K562 (cell line): Measurements from ENCODE around the gene LCA5. TPM values are rescaled to one million over a fixed set of nuclear protein-coding genes. Genes with fewer than 3 reads are reported as not detected.

ENCODE experiments used
- CHD7 ChIP-seq: fragments of 200-600 bp; sonication (generic); IDR thresholded peaks from one replicate; pipeline ENCODE4 v1.6.1; 2012; ENCODE audit warnings: mild to moderate bottlenecking, low read depth, low read length, inconsistent platforms
- FOS ChIP-seq: IDR thresholded peaks from 3 replicates; pipeline ENCODE4 v1.6.1; 2011; ENCODE audit not compliant: insufficient read length; ENCODE audit errors: extremely low read depth
- FOXM1 ChIP-seq, 2 experiments: fragments of 450-650 bp in 1 of 2; sonication (generic) in 1 of 2; formaldehyde crosslinking in 1 of 2; IDR thresholded peaks; 2 replicates each; pipeline versions ENCODE4 v1.6.1 to v1.9.0; 2017 to 2022; ENCODE audit warnings: low read depth in 2 of 2, mild to moderate bottlenecking in 2 of 2, missing genetic modification reagents in 1 of 2, moderate library complexity in 1 of 2
- IRF1 ChIP-seq: sonication (generic); formaldehyde crosslinking; IDR thresholded peaks from 2 replicates; pipeline ENCODE4 v1.8.0; 2022; ENCODE audit warnings: missing genetic modification reagents, mild to moderate bottlenecking, borderline replicate concordance
- MIER1 ChIP-seq: fragments of 450-650 bp; IDR thresholded peaks from 2 replicates; pipeline ENCODE4 v1.6.1; 2016; ENCODE audit warnings: antibody characterized with exemption, mild to moderate bottlenecking, low read depth
- PHF20 ChIP-seq: fragments of 450-650 bp; IDR thresholded peaks from 2 replicates; pipeline ENCODE4 v1.6.1; 2018; ENCODE audit not compliant: partially characterized antibody
- PTRF ChIP-seq: fragments of 450-650 bp; IDR thresholded peaks from 2 replicates; pipeline ENCODE4 v1.6.1; 2016; ENCODE audit warnings: mild to moderate bottlenecking, missing genetic modification characterization, missing compliant biosample characterization
- SAP30 ChIP-seq: fragments of 200-600 bp; sonication (generic); IDR thresholded peaks from 2 replicates; pipeline ENCODE4 v1.6.1; 2012; ENCODE audit warnings: borderline replicate concordance, low read depth, mild to moderate bottlenecking, moderate library complexity, low read length, control low read depth, inconsistent platforms; ENCODE audit not compliant: insufficient read depth, poor library complexity, severe bottlenecking
- ZEB2 ChIP-seq: fragments of 450-650 bp; IDR thresholded peaks from 2 replicates; pipeline ENCODE4 v1.6.1; 2016
- ZNF134 ChIP-seq: fragments of 250-450 bp; sonication (Bioruptor Pico); conservative IDR thresholded peaks from 2 replicates; pipeline ENCODE4 v1.4.0; 2020
- ZNF184 ChIP-seq: sonication (generic); formaldehyde crosslinking; IDR thresholded peaks from 2 replicates; pipeline ENCODE4 v1.5.0; 2020; ENCODE audit warnings: missing genetic modification reagents
- ZNF197 ChIP-seq: fragments of 200-800 bp; sonication (Bioruptor generic); IDR thresholded peaks from 2 replicates; pipeline ENCODE4 v1.6.1; 2016; ENCODE audit warnings: low read depth, missing genetic modification characterization, missing compliant biosample characterization
- ZNF511 ChIP-seq: sonication (generic); formaldehyde crosslinking; IDR thresholded peaks from 2 replicates; pipeline ENCODE4 v1.8.0; 2022; ENCODE audit warnings: mild to moderate bottlenecking, missing genetic modification reagents
- ZNF57 ChIP-seq: fragments of 450-650 bp; formaldehyde crosslinking; IDR thresholded peaks from 2 replicates; pipeline ENCODE4 v1.4.0; 2020; ENCODE audit warnings: mild to moderate bottlenecking, moderate library complexity
- ZNF589 ChIP-seq: fragments of 200-800 bp; sonication (Bioruptor generic); IDR thresholded peaks from 2 replicates; pipeline ENCODE4 v1.6.1; 2016; ENCODE audit warnings: low read depth, missing genetic modification characterization, missing compliant biosample characterization
- polyA plus RNA-seq, 8 experiments: library from polyadenylated mRNA; depleted of rRNA in 4 of 8; stranded (reverse) in 5 of 8; unstranded in 3 of 8; fragments of >200 nt; fragmentation: Nextera tagmentation in 2 of 8; fragmentation: Illumina TruSeq in 1 of 8; extraction: Ambion mirVana in 2 of 8; extraction: Trizol in 1 of 8; gene quantifications; 2 replicates each; pipeline versions ENCODE4 v1.2.1 to v1.2.3, GENCODE V29; 2011 to 2014; ENCODE audit warnings: inconsistent platforms in 1 of 8, missing spikeins in 1 of 8
- total RNA-seq, 7 experiments: library from RNA; depleted of rRNA in 6 of 7; stranded (reverse); fragments of >200 nt in 6 of 7; fragmentation: Illumina TruSeq in 2 of 7; extraction: Trizol in 2 of 7; gene quantifications; 2 replicates each; pipeline versions ENCODE4 v1.2.1 to v1.2.3, GENCODE V29; 2011 to 2021; ENCODE audit warnings: low replicate concordance in 1 of 7

Gene LCA5
- total and polyA plus RNA-seq, 9 of the 15 experiments (the other 6 are each of a cell fraction or from before 2014, with no cell fraction given) = 1.0 to 3.4 (median 1.8) TPM

GRCh38 chr6:79544939-79545450 is 7.8 kb upstream of the LCA5 start (continued):
- peak; percentile 74 for TF ChIP-seq FOXM1 (IDR thresholded peaks at IDR 0.05; ENCODE audit: low read depth)
- TF ChIP-seq FOXM1 (CRISPR knock-in tag; IDR thresholded peaks at IDR 0.05; ENCODE audit: low read depth) = no peak
- TF ChIP-seq ZNF511 (CRISPR knock-in tag) = no peak
- no peak for TF ChIP-seq PTRF (tag)
- TF ChIP-seq ZNF197 = peak; percentile 28; the same call in 1 of the 2 replicates
- no peak for TF ChIP-seq PHF20
- TF ChIP-seq ZNF589 (CRISPR knock-in tag) = 0 out of 2 replicates have a peak, but pooled peaks have one; percentile 1
- TF ChIP-seq FOS = no peak
- TF ChIP-seq MIER1 = no peak
- TF ChIP-seq ZNF134 (CRISPR knock-in tag) = no peak
- TF ChIP-seq IRF1 (CRISPR knock-in tag) = no peak
- no peak for TF ChIP-seq ZNF184 (CRISPR knock-in tag)
- TF ChIP-seq SAP30 = no peak
- TF ChIP-seq ZNF57 (CRISPR knock-in tag) = no peak
- peak; percentile 85 for TF ChIP-seq ZEB2
- no peak for TF ChIP-seq CHD7
